Activated naive CD4-positive, alpha-beta T cell treated with anti-CD3 and anti-CD28 coated beads, Interleukin-2, amount 50 U/mL, for 72 hours (primary cell): ENCODE data around the gene IGSF21. TPM values are rescaled to one million over a fixed set of nuclear protein-coding genes. Genes with fewer than 3 reads are reported as not detected.

ENCODE experiments used
- ATAC-seq, 2 donors: fragments of 150-1000 bp; cut with Tn5 transposase; 2 replicates each; pipeline ENCODE4 v1.10.0; 2021; ENCODE audit warnings: mild to moderate bottlenecking in 2 of 2, moderate library complexity in 2 of 2
- DNase-seq, 2 donors: peaks; one replicate each; pipeline ENCODE4 v3.0.0; 2021 to 2022; ENCODE audit warnings: low spot score in 2 of 2
- H3K27ac Mint-ChIP-seq, 2 donors: one replicate each; pipeline ENCODE4 v1.8.0; 2022; ENCODE audit warnings: mild to moderate bottlenecking in 2 of 2, mixed read lengths in 2 of 2
- H3K36me3 Mint-ChIP-seq, 2 donors: one replicate each; pipeline ENCODE4 v1.8.0; 2022; ENCODE audit warnings: mixed read lengths in 2 of 2
- H3K9me3 Mint-ChIP-seq, 2 donors: one replicate each; pipeline ENCODE4 v1.8.0; 2022; ENCODE audit warnings: mixed read lengths in 2 of 2
- total RNA-seq, 2 donors: library from RNA; stranded (reverse); gene quantifications; one replicate each; pipeline ENCODE4 v1.2.3, GENCODE V29; 2022

The IGSF21 gene
- total RNA-seq, 2 donors from 2014 or later: not detected

DNA sequence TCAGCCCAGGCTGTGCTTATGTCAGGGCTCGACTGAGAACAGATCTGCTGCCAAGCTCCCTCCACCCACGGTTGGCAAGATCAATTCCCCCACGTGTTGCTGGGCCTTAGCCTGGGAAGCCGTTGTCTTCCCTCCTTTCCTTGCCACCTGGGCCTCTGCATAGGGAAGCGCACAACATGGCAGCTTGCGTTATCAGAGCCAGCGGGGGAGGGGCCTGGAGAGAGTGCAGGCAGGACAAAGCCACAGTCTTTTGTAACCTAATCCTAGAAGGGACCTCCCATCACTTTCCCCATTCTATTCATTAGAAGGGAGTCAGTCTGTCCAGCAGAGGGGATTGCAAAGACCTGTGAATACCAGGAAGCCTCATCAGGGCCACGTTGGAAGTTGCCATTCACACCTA is 17.0 kb upstream of the IGSF21 start:
- no peak for DNase-seq
- H3K9me3 Mint-ChIP-seq: peaks cover 3 to 10% of the 10 kb centered on the region in 2 donors
- no peak for ATAC-seq
- H3K36me3 Mint-ChIP-seq: no peaks in the 10 kb centered on the region
- no peak overlapping the region for H3K27ac Mint-ChIP-seq

GRCh38 chr1:18091660-18092446 is 15.7 kb upstream of the IGSF21 start:
- Mint-ChIP-seq H3K9me3 (peaks cover 3 to 10% of the 10 kb centered on the region in 2 donors), H3K36me3 (no peaks in the 10 kb centered on the region), H3K27ac (no peak overlapping the region)
- ATAC-seq (no peak), DNase-seq (no peak)

GRCh38 chr1:18093193-18093592 is 14.4 kb upstream of the IGSF21 start:
- no peak for ATAC-seq
- Mint-ChIP-seq H3K27ac (no peak overlapping the region), H3K9me3 (peaks cover 3 to 10% of the 10 kb centered on the region in 2 donors), H3K36me3 (no peaks in the 10 kb centered on the region)
- no peak for DNase-seq

- DNase-seq (no peak), ATAC-seq (no peak)
Observed at GRCh38 chr1:18093646-18094045, 14.0 kb upstream of the IGSF21 start.

DNA sequence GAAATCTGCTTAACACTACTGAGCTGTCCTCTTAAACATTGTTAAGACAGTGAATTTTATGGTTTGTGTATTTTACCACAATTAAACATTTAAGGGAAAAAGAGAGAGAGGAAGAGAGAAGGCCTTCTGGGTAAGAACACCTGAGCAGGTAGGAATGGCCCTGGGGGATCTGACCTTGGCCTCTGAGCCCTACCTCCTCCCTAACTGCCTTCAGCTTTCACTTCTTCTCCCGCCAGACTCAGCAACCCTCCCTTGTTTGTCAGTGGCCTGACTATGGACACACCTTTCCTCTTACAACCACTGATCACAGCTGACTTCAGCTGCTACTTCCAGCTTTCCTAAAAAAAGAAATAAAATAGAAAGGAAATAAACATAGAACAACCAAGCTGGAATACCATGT is 13.5 kb upstream of the IGSF21 start:
- ATAC-seq (no peak), DNase-seq (no peak)
- Mint-ChIP-seq H3K36me3 (no peaks in the 10 kb centered on the region), H3K9me3 (peaks cover 3 to 10% of the 10 kb centered on the region in 2 donors), H3K27ac (no peak overlapping the region)

More at GRCh38 chr1:18093646-18094045, 14.0 kb upstream of the IGSF21 start:
- peaks cover 3 to 10% of the 10 kb centered on the region in 2 donors for H3K9me3 Mint-ChIP-seq
- H3K27ac Mint-ChIP-seq: no peak overlapping the region
- H3K36me3 Mint-ChIP-seq: no peaks in the 10 kb centered on the region

DNA sequence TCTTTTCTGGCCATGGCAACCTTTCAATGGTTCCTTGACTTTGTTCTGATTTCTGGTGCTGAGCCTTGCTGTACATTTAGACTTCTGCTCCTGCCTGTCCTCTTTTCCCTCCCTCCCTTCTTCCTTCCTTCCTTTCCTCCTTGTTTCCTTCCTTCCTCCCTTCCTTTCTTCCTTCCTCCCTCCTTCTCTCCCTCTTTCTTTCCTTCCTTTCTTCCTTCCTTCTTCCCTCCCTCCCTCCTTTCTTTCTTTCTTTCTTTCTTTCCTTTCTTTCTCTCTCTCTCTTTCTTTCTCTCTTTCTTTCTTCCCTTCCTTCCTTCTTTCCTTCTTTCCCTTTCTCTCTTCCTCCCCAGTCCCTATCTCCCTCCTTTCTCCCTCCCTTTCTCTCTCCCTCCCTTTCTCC is 10.4 kb upstream of the IGSF21 start:
- H3K9me3 Mint-ChIP-seq: peaks cover 3 to 10% of the 10 kb centered on the region in 2 donors
- DNase-seq (no peak), ATAC-seq (no peak)
- no peaks in the 10 kb centered on the region for H3K36me3 Mint-ChIP-seq
- no peak overlapping the region for H3K27ac Mint-ChIP-seq

- DNase-seq (no peak), ATAC-seq (no peak)
- Mint-ChIP-seq H3K9me3 (peaks cover 0 to 4% of the 10 kb centered on the region in 2 donors), H3K36me3 (no peaks in the 10 kb centered on the region), H3K27ac (no peak overlapping the region)
Observed at GRCh38 chr1:18099026-18099425, 8.6 kb upstream of the IGSF21 start.

DNA sequence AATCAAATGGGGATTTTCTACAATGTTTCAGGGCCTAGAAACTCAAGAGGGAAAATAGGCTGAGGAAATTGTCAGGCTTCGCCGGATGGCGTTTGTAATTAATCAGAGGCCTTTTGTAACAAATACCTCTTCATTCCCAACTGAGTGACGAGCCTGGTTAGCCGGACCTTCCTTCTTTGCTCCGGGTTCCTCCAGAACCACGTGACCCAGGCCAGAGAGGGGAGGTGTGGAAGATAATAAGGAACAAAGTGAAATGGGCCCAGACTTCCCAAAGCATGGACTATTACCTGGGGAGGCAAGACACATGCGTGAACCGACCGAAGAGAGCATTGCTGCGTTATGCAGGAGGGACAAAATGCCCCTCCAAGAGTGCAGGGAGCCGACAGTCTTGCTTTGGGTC is 7.5 kb upstream of the IGSF21 start:
- ATAC-seq (no peak), DNase-seq (no peak)
- H3K9me3 Mint-ChIP-seq: peaks cover 0 to 4% of the 10 kb centered on the region in 2 donors
- H3K27ac Mint-ChIP-seq: no peak overlapping the region
- H3K36me3 Mint-ChIP-seq: no peaks in the 10 kb centered on the region

GRCh38 chr1:18100491-18101063 is 7.0 kb upstream of the IGSF21 start:
- Mint-ChIP-seq H3K27ac (no peak overlapping the region), H3K9me3 (peaks cover 0 to under 1% of the 10 kb centered on the region in 2 donors), H3K36me3 (no peaks in the 10 kb centered on the region)
- peak in 1 of 2 donors; percentile 61 for DNase-seq
- peak in 1 of 2 donors; percentile 41 for ATAC-seq

GRCh38 chr1:18101508-18101907 is 6.1 kb upstream of the IGSF21 start:
- Mint-ChIP-seq H3K27ac (no peak overlapping the region), H3K9me3 (no peaks in the 10 kb centered on the region), H3K36me3 (no peaks in the 10 kb centered on the region)
- ATAC-seq: no peak
- no peak for DNase-seq

DNA sequence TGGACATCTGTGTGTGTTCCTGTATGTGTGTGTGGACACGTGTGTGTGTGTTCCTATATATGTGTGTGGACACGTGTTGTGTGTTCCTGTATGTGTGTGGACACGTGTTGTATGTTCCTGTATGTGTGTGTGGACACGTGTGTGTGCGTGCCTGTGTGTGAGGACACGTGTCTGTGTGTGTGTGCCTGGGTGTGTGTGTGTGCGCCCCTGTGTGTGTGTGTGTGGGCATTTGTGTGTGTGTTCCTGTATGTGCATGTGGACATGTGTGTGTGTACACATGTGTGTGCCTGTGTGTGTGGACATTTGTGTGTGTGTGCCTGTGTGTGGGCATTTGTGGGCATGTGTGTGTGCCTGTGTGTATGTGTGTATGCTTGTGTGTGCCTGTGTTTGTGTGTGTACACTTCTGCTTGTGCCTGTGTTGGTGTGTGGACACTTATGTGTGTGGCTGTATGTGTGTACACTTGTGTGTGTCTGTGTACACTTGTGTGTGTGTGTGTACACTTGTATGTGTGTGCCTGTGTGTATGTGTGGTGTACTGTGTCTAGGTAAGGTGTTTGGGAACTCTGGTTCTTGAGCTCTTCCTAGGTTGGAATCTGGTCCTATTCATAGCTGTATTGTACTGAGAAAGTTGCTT is 3.7 kb upstream of the IGSF21 start:
- H3K9me3 Mint-ChIP-seq: no peaks in the 10 kb centered on the region
- H3K36me3 Mint-ChIP-seq: peaks cover 0 to 7% of the 10 kb centered on the region in 2 donors
- ATAC-seq (no peak), DNase-seq (no peak)
- no peak overlapping the region for H3K27ac Mint-ChIP-seq

DNA sequence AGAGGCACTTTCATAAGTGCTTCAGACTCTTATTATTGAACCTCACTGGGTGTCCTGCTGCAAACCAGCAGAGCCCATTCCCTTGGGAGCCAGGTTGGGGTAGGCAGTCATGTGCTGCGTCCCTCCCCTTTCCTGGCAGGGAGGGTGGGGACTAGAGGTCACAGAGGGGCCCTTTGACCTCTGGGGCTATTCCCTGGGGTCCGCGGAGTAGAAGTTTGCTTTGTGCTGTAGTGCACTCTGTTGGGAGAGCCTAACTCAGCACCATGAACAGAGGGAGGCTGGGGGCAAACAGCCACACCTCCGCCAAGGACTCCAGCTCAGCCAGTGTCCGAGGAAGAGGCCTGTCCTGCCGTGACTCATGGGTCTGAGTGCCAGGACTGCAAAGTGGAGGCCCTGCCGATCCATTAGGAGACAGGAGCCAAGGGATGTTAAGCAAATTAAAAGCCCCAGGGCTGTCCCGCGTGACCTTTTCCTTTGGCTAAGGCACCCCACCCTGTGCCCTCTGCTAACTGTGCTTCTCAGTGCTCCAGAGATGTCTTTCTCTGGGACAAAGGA is 3.0 kb upstream of the IGSF21 start:
- ATAC-seq (no peak), DNase-seq (no peak)
- Mint-ChIP-seq H3K9me3 (no peaks in the 10 kb centered on the region), H3K27ac (no peak overlapping the region), H3K36me3 (peaks cover 0 to 7% of the 10 kb centered on the region in 2 donors)

DNA sequence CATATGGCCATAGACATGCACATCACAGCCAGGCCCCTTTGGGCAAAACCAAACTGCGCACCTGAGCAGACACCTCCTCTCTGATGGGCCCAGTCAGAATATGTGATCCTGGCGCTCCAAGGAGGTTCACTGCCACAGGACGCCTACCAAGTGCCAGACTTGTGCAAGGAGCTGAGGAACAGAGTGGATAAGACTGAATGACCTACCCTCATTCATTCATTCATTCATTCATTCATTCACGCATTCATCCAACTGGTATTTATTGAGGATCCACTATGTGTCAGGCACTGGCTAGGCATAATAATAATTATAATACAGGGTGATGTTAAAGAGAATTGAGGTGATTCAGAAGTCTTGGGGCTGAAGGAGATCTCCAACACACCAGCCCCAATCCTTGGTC is 2.4 kb upstream of the IGSF21 start:
- no peak overlapping the region for H3K27ac Mint-ChIP-seq
- DNase-seq (no peak), ATAC-seq (no peak)
- peaks cover 0 to 7% of the 10 kb centered on the region in 2 donors for H3K36me3 Mint-ChIP-seq
- no peaks in the 10 kb centered on the region for H3K9me3 Mint-ChIP-seq

DNA sequence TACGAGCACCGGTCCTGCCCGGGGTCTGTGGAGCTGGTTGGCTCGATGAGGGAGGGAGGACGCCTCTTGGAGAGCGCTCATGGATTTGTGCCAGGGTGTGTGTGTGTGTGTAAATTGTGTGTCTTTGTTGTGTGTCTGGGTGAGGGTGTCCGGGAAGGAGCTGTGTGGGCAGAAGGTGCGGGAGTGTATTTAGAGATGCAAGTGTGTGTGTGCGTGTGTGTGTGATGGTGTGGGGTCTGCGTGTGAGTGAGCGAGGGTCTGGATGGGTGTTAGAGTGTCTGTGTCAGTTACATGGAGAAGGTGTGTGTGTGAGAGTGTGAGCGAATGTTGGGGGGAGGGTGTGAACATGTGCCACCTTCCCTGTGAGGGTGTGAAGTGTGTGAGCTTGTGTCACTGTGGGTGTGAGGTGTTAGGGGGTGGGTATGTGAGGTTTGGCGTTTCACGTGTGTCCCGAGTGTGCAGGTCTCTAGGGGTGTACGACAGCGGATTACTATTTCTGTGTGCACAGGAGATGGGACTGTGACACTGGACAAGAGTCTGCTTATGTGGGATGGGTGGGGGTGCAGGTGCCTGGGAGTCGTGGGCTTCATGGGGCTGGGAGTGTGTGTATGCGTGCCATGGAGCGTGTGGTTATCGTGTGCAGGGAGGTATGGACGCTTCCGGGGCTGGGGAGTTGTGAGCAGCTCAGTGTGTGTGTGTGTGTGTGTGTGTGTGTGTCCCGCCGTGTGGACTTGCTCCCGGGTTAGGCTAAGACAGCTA is 880 bp downstream of the IGSF21 start:
- no peak for DNase-seq
- Mint-ChIP-seq H3K36me3 (peaks cover 0 to 7% of the 10 kb centered on the region in 2 donors), H3K27ac (peak overlapping the region in 1 of 2 donors; percentile 3), H3K9me3 (no peaks in the 10 kb centered on the region)
- no peak for ATAC-seq

GRCh38 chr1:18109058-18109755 is 1.6 kb downstream of the IGSF21 start:
- H3K9me3 Mint-ChIP-seq: no peaks in the 10 kb centered on the region
- no peak overlapping the region for H3K27ac Mint-ChIP-seq
- peak in 1 of 2 donors; percentile 4 for DNase-seq
- no peak for ATAC-seq
- H3K36me3 Mint-ChIP-seq: peaks cover 0 to 7% of the 10 kb centered on the region in 2 donors
